NCI-H2196 treated with DMSO at 0.1 percent for 48 hours (cell line): Measurements from ENCODE around the gene FBN1.

Source experiments
- DNase-seq: peaks from one replicate; lab custom pipeline; 2025; ENCODE audit not compliant: unreplicated experiment; lab: John Stamatoyannopoulos, UW

Gene FBN1

GRCh38 chr15:48645558-48646330 lies at the start of gene FBN1:
Gene FBN1, minus strand, starts transcription at chr15:48645709. Its CDS starts 940 bp downstream, at chr15:48644769.
- no peak for DNase-seq

DNA sequence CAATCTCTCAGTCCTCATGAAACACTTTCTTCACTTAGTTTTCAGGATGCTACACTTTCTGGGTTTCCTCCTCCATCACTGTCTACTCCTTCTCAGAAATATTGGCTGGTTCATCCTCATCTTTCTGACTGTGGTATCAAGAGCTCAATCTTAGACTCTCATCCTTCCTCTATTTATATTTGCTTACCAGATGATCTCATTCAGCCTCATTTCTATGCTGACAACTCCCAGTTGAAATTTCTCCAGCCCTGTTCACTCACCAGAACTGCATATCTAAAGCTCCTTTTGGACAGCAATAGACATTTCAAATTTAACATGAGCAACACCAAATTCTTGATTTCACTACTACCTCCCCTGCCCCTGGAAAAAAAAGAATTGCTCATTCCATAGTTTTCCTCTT lies 48.0 kb upstream of the FBN1 start:
- DNase-seq = no peak

DNA sequence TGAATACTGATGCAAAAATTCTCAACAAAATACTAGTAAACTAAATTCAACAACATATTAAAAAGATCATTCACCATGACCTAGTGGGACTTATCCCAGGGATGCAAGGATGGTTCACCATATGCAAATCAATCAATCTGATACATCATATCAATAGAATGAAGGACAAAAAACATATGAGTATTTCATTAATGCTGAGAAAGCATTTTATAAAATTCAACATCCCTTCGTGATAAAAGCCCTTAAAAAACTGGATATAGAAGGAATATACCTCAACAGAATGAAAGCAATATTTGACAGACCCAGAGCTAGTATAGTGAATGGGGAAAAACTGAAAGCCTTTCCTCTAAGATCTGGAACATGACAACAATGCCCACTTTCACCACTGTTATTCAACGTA lies 43.0 kb upstream of the FBN1 start:
- no peak for DNase-seq

- DNase-seq = no peak
Observed at GRCh38 chr15:48683991-48684765, 38.7 kb upstream of the FBN1 start.

GRCh38 chr15:48682942-48683651 lies 37.6 kb upstream of the FBN1 start:
- no peak for DNase-seq

DNA sequence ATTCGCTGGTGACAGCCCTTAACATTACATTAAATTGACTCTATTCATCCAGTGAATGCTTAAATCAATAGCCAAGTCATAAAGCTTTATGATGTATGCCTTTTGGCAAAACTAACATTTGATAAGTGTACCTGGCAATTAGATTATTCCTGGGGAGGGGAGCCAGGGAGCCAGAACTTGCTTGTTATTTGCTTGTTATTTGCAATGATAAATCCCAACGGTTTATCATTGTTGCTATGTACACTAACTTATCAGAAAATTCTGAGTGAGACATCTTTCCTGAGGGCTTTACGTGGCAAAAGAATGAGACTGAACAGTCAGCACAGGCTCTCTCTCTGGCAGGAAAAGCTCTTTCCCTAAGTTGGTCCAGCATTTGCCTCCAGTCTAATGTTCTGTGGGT lies 35.8 kb upstream of the FBN1 start:
- no peak for DNase-seq

- no peak for DNase-seq
Observed at GRCh38 chr15:48680841-48681240, 35.3 kb upstream of the FBN1 start.

DNA sequence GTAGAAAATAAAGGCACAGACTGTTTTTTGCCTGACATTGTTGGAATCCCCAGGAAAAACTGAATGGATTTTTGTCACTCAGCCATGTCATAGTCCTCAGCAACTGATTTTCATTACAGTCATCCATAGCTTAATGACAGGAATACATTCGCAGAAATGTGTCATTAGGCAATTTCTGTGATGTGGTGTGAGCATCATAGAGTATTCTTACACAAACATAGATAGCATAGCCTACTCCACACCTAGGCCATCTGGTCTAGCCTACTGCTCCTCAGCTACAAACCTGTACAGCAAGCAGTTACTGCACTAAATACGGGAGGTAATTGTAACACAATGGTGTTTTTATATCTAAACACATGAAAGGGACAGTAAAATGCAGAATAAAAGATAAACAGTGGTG lies 34.4 kb upstream of the FBN1 start:
- no peak for DNase-seq

- DNase-seq = no peak
Observed at GRCh38 chr15:48678851-48679250, 33.3 kb upstream of the FBN1 start.

- no peak for DNase-seq
Observed at GRCh38 chr15:48677821-48678220, 32.3 kb upstream of the FBN1 start.

DNA sequence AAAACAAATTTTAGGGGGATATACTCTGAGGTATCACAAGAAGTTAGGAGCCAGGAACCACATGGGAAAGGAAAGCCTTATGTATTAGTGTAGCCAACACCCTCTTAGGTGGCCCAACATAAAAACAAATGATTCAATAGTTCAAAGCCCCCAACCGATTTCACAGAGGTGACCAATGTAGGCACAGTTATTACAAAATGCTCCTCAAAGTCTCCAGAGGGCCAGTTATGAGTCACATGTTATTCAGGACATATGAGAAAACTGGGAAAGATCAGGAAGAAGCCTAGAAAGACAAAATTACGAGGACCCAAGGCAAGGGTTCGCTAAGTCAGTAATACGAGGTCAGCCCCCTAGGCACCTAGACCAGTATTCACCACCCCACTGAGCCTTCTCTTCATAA lies 29.9 kb upstream of the FBN1 start:
- DNase-seq = no peak

- no peak for DNase-seq
Observed at GRCh38 chr15:48674876-48675275, 29.4 kb upstream of the FBN1 start.

DNA sequence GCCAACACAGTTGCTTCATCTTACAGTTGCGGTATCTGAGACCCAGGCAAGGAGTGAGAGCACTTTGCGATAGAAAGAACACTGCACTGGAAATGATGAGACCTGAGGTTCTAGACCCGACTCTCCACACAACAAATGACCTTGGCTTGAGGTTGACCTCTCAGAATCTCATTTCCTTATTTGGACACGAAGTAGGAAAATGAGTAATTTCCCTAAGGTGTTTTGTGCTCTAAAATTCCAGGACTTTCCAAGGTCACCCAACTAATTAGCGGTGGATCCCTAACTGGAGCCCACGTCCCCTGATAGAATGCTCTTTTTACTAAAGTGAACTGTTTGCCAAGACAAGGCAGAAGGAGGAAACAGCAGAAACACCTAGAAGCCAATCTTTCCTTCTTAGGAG lies 26.7 kb upstream of the FBN1 start:
- DNase-seq = no peak

- no peak for DNase-seq
Observed at GRCh38 chr15:48671103-48672022, 25.9 kb upstream of the FBN1 start.

DNA sequence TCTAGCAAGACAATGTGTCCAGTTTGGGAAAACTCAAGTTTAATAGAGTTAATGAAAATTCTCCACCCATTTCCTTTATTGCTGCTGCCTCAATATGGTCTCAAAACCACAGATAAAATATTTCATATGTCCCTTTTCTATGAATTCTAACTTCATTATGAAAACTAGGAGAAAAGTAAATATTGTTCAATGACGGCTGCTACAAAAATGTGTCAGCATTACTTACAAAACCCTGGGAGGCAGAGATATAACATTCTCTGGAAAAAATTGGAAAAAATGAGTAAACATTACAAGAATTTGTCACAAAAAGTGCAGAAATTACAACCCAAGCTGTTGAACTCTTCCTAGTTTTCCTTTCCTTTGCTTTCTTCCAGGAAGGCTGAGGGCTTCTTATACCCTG lies 22.2 kb upstream of the FBN1 start:
- DNase-seq = no peak

GRCh38 chr15:48664436-48664835 lies 18.9 kb upstream of the FBN1 start:
- no peak for DNase-seq

DNA sequence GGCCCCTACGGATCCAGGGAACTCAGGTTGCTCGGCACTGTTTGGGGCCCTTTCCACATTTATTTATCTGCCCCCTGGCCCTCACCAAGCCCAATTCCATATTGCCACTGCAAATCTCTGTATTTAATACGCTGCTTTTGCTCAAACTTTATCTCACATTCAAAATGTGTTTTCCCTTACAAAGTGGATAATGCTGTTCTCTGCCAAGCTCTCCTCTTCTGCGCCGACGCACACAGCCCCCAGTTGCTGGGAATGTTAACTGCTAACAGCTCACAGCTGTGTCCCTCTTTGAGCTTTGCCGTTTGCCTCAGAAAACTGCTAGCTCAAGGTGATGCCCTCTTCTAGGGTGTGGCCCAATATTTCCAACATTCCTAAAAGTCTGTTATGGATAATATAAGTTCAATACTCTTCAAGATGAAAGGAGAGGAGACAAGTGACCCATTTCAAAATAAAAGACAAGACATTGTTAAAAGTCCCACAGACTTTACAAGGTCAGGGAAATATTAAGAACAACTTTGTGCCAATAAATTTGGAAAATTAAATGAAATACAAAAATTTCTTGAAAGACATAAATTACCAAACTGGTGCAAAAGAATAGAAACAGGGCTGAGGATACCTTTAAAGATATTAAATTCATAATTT lies 12.6 kb upstream of the FBN1 start:
- DNase-seq = no peak

- no peak for DNase-seq
Observed at GRCh38 chr15:48654801-48655200, 9.3 kb upstream of the FBN1 start.

GRCh38 chr15:48653913-48654670 lies 8.6 kb upstream of the FBN1 start:
- no peak for DNase-seq

DNA sequence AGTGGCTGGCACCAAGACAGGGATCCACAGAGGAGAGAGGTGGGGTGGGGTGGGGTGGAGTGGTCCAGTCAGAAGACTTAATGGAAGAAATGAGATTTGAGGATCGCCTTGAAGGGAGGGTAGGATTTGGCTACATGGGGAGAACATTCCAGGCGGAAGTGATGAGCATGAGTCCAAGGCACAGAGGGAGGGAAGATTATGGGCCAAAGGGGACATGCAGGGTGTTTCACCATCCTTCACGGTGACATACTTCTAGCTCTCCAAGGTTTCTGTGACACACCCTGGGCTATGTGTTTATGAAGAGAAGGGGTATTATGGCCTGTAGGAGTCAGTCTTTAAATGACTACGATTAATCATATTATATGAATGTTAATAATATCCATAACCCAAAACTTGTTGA lies 7.7 kb upstream of the FBN1 start:
- no peak for DNase-seq
